HepG2 (cell line): ENCODE data around the gene HTRA2. TPM values are rescaled to one million over a fixed set of nuclear protein-coding genes. Genes with fewer than 3 reads are reported as not detected.

Experiments
- ATF7 ChIP-seq, 2 experiments: fragments of 450-650 bp in 1 of 2; sonication (generic) in 1 of 2; formaldehyde crosslinking in 1 of 2; IDR thresholded peaks; 2 replicates each; pipeline versions ENCODE4 v1.4.0 to v1.6.1; 2016 to 2020; ENCODE audit warnings: antibody characterized with exemption in 1 of 2, mild to moderate bottlenecking in 1 of 2, missing genetic modification reagents in 1 of 2
- CCDC6 ChIP-seq: sonication (generic); formaldehyde crosslinking; IDR thresholded peaks from 2 replicates; pipeline ENCODE4 v1.8.1; 2022; ENCODE audit warnings: mild to moderate bottlenecking, missing genetic modification reagents, moderate library complexity
- DZIP1 ChIP-seq: sonication (generic); formaldehyde crosslinking; IDR thresholded peaks from 2 replicates; pipeline ENCODE4 v1.5.0; 2020; ENCODE audit warnings: mild to moderate bottlenecking, missing genetic modification reagents
- ETV6 ChIP-seq: sonication (generic); formaldehyde crosslinking; conservative IDR thresholded peaks from 2 replicates; pipeline ENCODE4 v1.4.0; 2020; ENCODE audit warnings: missing genetic modification reagents
- FUBP1 ChIP-seq: sonication (generic); formaldehyde crosslinking; IDR thresholded peaks from 2 replicates; pipeline ENCODE4 v1.5.1; 2020; ENCODE audit warnings: missing genetic modification reagents, mild to moderate bottlenecking, borderline replicate concordance
- GPN1 ChIP-seq: sonication (generic); formaldehyde crosslinking; IDR thresholded peaks from 2 replicates; pipeline ENCODE4 v1.5.1; 2020; ENCODE audit warnings: missing genetic modification reagents, borderline replicate concordance
- KAT8 ChIP-seq: IDR thresholded peaks from 2 replicates; pipeline ENCODE4 v1.6.1; 2016; ENCODE audit warnings: missing genetic modification reagents, missing compliant biosample characterization
- KLF12 ChIP-seq: sonication (generic); formaldehyde crosslinking; IDR thresholded peaks from 2 replicates; pipeline ENCODE4 v1.4.0; 2020; ENCODE audit warnings: missing genetic modification reagents, borderline replicate concordance
- KMT2B ChIP-seq: IDR thresholded peaks from 2 replicates; pipeline ENCODE4 v1.6.1; 2016; ENCODE audit warnings: missing genetic modification reagents, missing compliant biosample characterization
- MED13 ChIP-seq: sonication (generic); formaldehyde crosslinking; IDR thresholded peaks from 2 replicates; pipeline ENCODE4 v1.5.0; 2020; ENCODE audit warnings: missing genetic modification reagents
- MYNN ChIP-seq: sonication (generic); formaldehyde crosslinking; IDR thresholded peaks from 2 replicates; pipeline ENCODE4 v1.4.0; 2020; ENCODE audit warnings: mild to moderate bottlenecking, low read depth, missing genetic modification reagents
- MZF1 ChIP-seq: sonication (generic); formaldehyde crosslinking; IDR thresholded peaks from 2 replicates; pipeline ENCODE4 v1.8.1; 2023; ENCODE audit warnings: mild to moderate bottlenecking, missing genetic modification reagents, borderline replicate concordance
- NRL ChIP-seq: sonication (generic); formaldehyde crosslinking; IDR thresholded peaks from 2 replicates; pipeline ENCODE4 v1.5.0; 2020; ENCODE audit warnings: missing genetic modification reagents, mild to moderate bottlenecking, moderate library complexity, borderline replicate concordance
- PAWR ChIP-seq: sonication (generic); formaldehyde crosslinking; IDR thresholded peaks from 2 replicates; pipeline ENCODE4 v1.4.0; 2020; ENCODE audit warnings: missing genetic modification reagents, mild to moderate bottlenecking, borderline replicate concordance
- POLR2A ChIP-seq, 2 experiments: IDR thresholded peaks; 2 replicates each; pipeline ENCODE4 v1.6.1; 2011; ENCODE audit warnings: low read depth in 2 of 2, low read length in 2 of 2, mild to moderate bottlenecking in 1 of 2, moderate library complexity in 1 of 2; ENCODE audit not compliant: insufficient read depth in 1 of 2
- RBAK ChIP-seq: sonication (generic); formaldehyde crosslinking; IDR thresholded peaks from 2 replicates; pipeline ENCODE4 v1.5.1; 2020; ENCODE audit warnings: mild to moderate bottlenecking, missing genetic modification reagents
- TCF7 ChIP-seq: sonication (generic); IDR thresholded peaks from 2 replicates; pipeline ENCODE4 v1.6.1; 2016; ENCODE audit warnings: antibody characterized with exemption, low read depth
- THAP7 ChIP-seq: sonication (generic); formaldehyde crosslinking; IDR thresholded peaks from 2 replicates; pipeline ENCODE4 v1.8.1; 2023; ENCODE audit warnings: mild to moderate bottlenecking, missing genetic modification reagents
- ZFX ChIP-seq: sonication (generic); formaldehyde crosslinking; IDR thresholded peaks from 2 replicates; pipeline ENCODE4 v1.4.0; 2020; ENCODE audit warnings: mild to moderate bottlenecking, low read depth, missing genetic modification reagents, moderate library complexity
- ZNF17 ChIP-seq: sonication (generic); formaldehyde crosslinking; IDR thresholded peaks from 2 replicates; pipeline ENCODE4 v1.5.0; 2020; ENCODE audit warnings: mild to moderate bottlenecking, missing genetic modification reagents
- ZNF275 ChIP-seq: sonication (generic); formaldehyde crosslinking; IDR thresholded peaks from 2 replicates; pipeline ENCODE4 v1.8.0; 2022; ENCODE audit warnings: missing genetic modification reagents, mild to moderate bottlenecking, inconsistent platforms, borderline replicate concordance
- ZNF740 ChIP-seq: sonication (generic); formaldehyde crosslinking; IDR thresholded peaks from 2 replicates; pipeline ENCODE4 v1.4.0; 2020; ENCODE audit warnings: missing genetic modification reagents
- polyA plus RNA-seq, 8 experiments: library from polyadenylated mRNA; depleted of rRNA in 3 of 8; stranded (reverse) in 7 of 8; unstranded in 1 of 8; fragments of >200 nt; fragmentation: Illumina TruSeq in 4 of 8; extraction: Trizol in 4 of 8; gene quantifications; 2 replicates each; pipeline versions ENCODE4 v1.2.1 to v1.2.3, GENCODE V29; 2011 to 2016; ENCODE audit warnings: low read depth in 4 of 8, missing spikeins in 1 of 8, mixed read lengths in 1 of 8; ENCODE audit not compliant: insufficient read depth in 1 of 8
- total RNA-seq, 5 experiments: library from RNA; depleted of rRNA; stranded (reverse); fragments of >200 nt; fragmentation: Illumina TruSeq; extraction: Trizol; gene quantifications; 2 replicates each; pipeline ENCODE4 v1.2.3, GENCODE V29; 2016; ENCODE audit warnings: low read depth in 1 of 5

HTRA2 gene
- total and polyA plus RNA-seq, 2 of the 13 experiments (the other 11 are each of a cell fraction or from before 2014, with no cell fraction given), result 47.7 to 50.3 TPM

GRCh38 chr2:74525717-74526648 lies 3.8 kb upstream of the HTRA2 start, which contains the start of gene DQX1 (continued):
- TF ChIP-seq KAT8 (peak; percentile 89), THAP7 (peak; percentile 49; the same call in 1 of the 2 replicates), ZNF740 (CRISPR knock-in tag) (no peak), PAWR (no peak), ETV6 (CRISPR knock-in tag) (peak; percentile 44; the same call in 1 of the 2 replicates), MED13 (CRISPR knock-in tag) (no peak), ZNF275 (CRISPR knock-in tag) (0 out of 2 replicates have a peak, but pooled peaks have one; percentile 27), RBAK (CRISPR knock-in tag) (no peak), ATF7 (IDR thresholded peaks at IDR 0.05) (no peak), ATF7 (CRISPR knock-in tag; IDR thresholded peaks at IDR 0.05) (peak; percentile 40; the same call in 1 of the 2 replicates), FUBP1 (no peak; the same call in 1 of the 2 replicates), KLF12 (CRISPR knock-in tag) (peak; percentile 55; the same call in 1 of the 2 replicates), TCF7 (peak; percentile 29; the same call in 1 of the 2 replicates), NRL (CRISPR knock-in tag) (0 out of 2 replicates have a peak, but pooled peaks have one; percentile 40), GPN1 (CRISPR knock-in tag) (no peak), ZNF17 (no peak), KMT2B (peak; percentile 45; the same call in 1 of the 2 replicates), MZF1 (CRISPR knock-in tag) (no peak), CCDC6 (peak; percentile 60), POLR2A (IDR thresholded peaks at IDR 0.05; ENCODE audit: insufficient read depth in 1 of 2, low read depth in 2 of 2, low read length in 2 of 2) (peak; percentile 98 to 99), DZIP1 (CRISPR knock-in tag) (peak; percentile 0; the same call in 1 of the 2 replicates), MYNN (CRISPR knock-in tag) (no peak), ZFX (CRISPR knock-in tag) (no peak)
